Neural progenitor cell (in vitro differentiated cells): Measurements from ENCODE around the gene ACTRT2.

Experiments used
- CTCF ChIP-seq: fragments of 200-600 bp; sonication (generic); IDR thresholded peaks from 2 replicates; pipeline ENCODE4 v1.5.1; 2017; ENCODE audit warnings: antibody characterized with exemption, mild to moderate bottlenecking
- EZH2 ChIP-seq: fragments of 200-600 bp; sonication (generic); IDR thresholded peaks from 2 replicates; pipeline ENCODE4 v1.6.1; 2017; ENCODE audit warnings: antibody characterized with exemption, mild to moderate bottlenecking, moderate library complexity
- EZH2phosphoT487 ChIP-seq: fragments of 200-600 bp; sonication (generic); IDR thresholded peaks from 2 replicates; pipeline ENCODE4 v1.6.1; 2017; ENCODE audit warnings: antibody characterized with exemption

GRCh38 chr1:3020263-3020909 lies 881 bp upstream of the ACTRT2 start:
- TF ChIP-seq CTCF (no peak), EZH2 (no peak), EZH2phosphoT487 (no peak)
